ENCODE measurements around the gene MIEF1.

DNA sequence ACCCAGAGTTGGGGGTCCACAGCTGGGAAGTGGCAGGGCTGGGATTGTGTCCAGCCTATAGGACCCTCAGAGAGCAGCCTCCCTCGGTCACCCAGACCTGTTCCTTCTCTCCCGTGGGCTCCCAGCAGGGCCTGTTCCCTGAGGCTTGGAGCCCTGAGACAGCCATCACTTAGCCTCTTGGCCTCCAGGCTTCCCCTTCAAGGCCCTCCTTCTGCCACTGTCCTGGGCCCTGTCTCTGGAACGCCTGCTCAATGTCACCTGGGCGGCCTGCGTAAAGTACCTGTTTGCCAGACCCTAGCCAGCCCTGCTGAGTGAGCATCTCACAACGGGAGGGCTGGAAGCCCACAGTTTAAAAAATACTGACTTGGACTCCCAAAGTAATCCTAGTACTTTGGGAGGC is 38.8 kb upstream of the MIEF1 start:
- TF ChIP-seq, protein P1, sequence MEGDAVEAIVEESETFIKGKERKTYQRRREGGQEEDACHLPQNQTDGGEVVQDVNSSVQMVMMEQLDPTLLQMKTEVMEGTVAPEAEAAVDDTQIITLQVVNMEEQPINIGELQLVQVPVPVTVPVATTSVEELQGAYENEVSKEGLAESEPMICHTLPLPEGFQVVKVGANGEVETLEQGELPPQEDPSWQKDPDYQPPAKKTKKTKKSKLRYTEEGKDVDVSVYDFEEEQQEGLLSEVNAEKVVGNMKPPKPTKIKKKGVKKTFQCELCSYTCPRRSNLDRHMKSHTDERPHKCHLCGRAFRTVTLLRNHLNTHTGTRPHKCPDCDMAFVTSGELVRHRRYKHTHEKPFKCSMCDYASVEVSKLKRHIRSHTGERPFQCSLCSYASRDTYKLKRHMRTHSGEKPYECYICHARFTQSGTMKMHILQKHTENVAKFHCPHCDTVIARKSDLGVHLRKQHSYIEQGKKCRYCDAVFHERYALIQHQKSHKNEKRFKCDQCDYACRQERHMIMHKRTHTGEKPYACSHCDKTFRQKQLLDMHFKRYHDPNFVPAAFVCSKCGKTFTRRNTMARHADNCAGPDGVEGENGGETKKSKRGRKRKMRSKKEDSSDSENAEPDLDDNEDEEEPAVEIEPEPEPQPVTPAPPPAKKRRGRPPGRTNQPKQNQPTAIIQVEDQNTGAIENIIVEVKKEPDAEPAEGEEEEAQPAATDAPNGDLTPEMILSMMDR (IDR thresholded peaks at IDR 0.05), result no peak
- TF ChIP-seq POLR2A (IDR thresholded peaks at IDR 0.05), result no peak
